Pancreas (tissue), 10 donors: ENCODE results near the gene NOVA1. TPM values are rescaled to one million over a fixed set of nuclear protein-coding genes. Genes with fewer than 3 reads are reported as not detected.

Experiments
- ATAC-seq, 4 donors: fragments of 200-7000 bp; cut with Tn5 transposase; one replicate each; pipeline versions ENCODE4 v1.8.0 to v1.9.1; 2020; ENCODE audit warnings: mild to moderate bottlenecking in 4 of 4, moderate library complexity in 4 of 4
- DNase-seq, 6 donors: peaks; one replicate each; pipeline ENCODE4 v3.0.0-alpha.2; 2020
- FAIRE-seq: peaks from 2 replicates; lab custom pipeline; 2012; peaks lifted over from hg19 to GRCh38; lab: Jason Lieb, UNC
- H3K27ac ChIP-seq, 4 donors: fragments of 200-600 bp; sonication (generic); 1 replicate in 3 of 4; 2 replicates in 1 of 4; pipeline versions ENCODE4 v1.5.0 to v1.8.0; 2020
- H3K27me3 ChIP-seq, 4 donors: fragments of 200-600 bp; one replicate each; pipeline ENCODE4 v1.8.0; 2021
- H3K36me3 ChIP-seq, 3 donors: fragments of 200-600 bp; sonication (generic) in 1 of 3; one replicate each; pipeline versions ENCODE4 v1.5.0 to v1.8.0; 2020 to 2021
- H3K4me1 ChIP-seq, 3 donors: fragments of 200-600 bp; one replicate each; pipeline ENCODE4 v1.8.0; 2021
- H3K4me3 ChIP-seq, 4 donors: fragments of 200-600 bp; sonication (generic) in 2 of 4; one replicate each; pipeline versions ENCODE4 v1.5.0 to v1.8.0; 2020 to 2021
- H3K9me3 ChIP-seq, 4 donors: fragments of 200-600 bp; one replicate each; pipeline ENCODE4 v1.8.0; 2021
- CTCF ChIP-seq, 4 donors: fragments of 200-600 bp; sonication (generic) in 3 of 4; IDR thresholded peaks; one replicate each; pipeline versions ENCODE4 v1.5.0 to v1.8.0; 2021; ENCODE audit warnings: antibody characterized with exemption in 4 of 4
- WGBS, 2 donors: extraction: QIAGEN DNeasy Blood & Tissue Kit; methylation state at CpG; one replicate each; pipeline ENCODE4 v1.1.7; 2013; 5-methylcytosine and 5-hydroxymethylcytosine counted together
- intact Hi-C, 3 donors: fragments of 100-400 bp; cut with DNase I; formaldehyde crosslinking; loops; one replicate each; pipeline versions ENCODE4 v1.11.1 to v1.14.2; 2022
- polyA plus RNA-seq, 2 donors: library from polyadenylated mRNA; stranded (reverse); fragments of 200-250 nt; gene quantifications; one replicate each; pipeline ENCODE4 v1.2.3, GENCODE V29; 2013
- total RNA-seq, 6 donors: library from RNA; stranded (reverse); fragmentation: NEBNext Ultra II Directional in 4 of 6; extraction: Animal tissue kit (Norgen Biotek cat#: 25700) in 4 of 6; gene quantifications; one replicate each; pipeline versions ENCODE4 v1.2.1 to v1.2.4, GENCODE V29; 2021 to 2023
- donor health status: healthy with polysubstance abuse.
- donor health status: DM: no; HTN: no; CAD: no; lungs with moderate emphysema.
- donor health status: DM: no; HTN: no; CAD: no.
- donor health status: control.
- donor health status: control.
- donor health status: Bipolar disorder and iron deficiency.
- donor health status: DM: yes; HTN: yes; CAD: no.
- donor health status: DM: no; HTN: no; CAD: no.
- donor health status: DM: no; HTN: no; CAD: no.
- donor health status: DM: yes; HTN: yes; CAD: no.

NOVA1 gene
- total and polyA plus RNA-seq, 8 donors, result 0.59 to 6.0 (median 2.3) TPM

GRCh38 chr14:26549571-26549970, 48.3 kb downstream of the NOVA1 start:
- no peaks in the 10 kb centered on the region for H3K36me3 ChIP-seq
- H3K4me3 ChIP-seq, result no peak overlapping the region
- no peaks in the 10 kb centered on the region for H3K27me3 ChIP-seq
- no peak for FAIRE-seq
- H3K4me1 ChIP-seq, result peaks cover 0 to 5% (median 0%) of the 10 kb centered on the region in 3 donors
- no peak for TF ChIP-seq CTCF (IDR thresholded peaks at IDR 0.05)
- intact Hi-C loops, result no loop called here
- H3K27ac ChIP-seq, result no peak overlapping the region
- DNase-seq, result no peak
- no peak for ATAC-seq
- WGBS, 2 donors, result 92 to 98% methylated on average over 3 of the region's 3 CpGs
- no peaks in the 10 kb centered on the region for H3K9me3 ChIP-seq

GRCh38 chr14:26548406-26548805, 49.4 kb downstream of the NOVA1 start:
- ATAC-seq (no peak), DNase-seq (no peak), FAIRE-seq (no peak)
- Histone ChIP-seq H3K36me3 (no peaks in the 10 kb centered on the region), H3K4me3 (no peak overlapping the region), H3K4me1 (peaks cover 0 to 5% (median 0%) of the 10 kb centered on the region in 3 donors), H3K9me3 (no peaks in the 10 kb centered on the region), H3K27ac (no peak overlapping the region), H3K27me3 (no peaks in the 10 kb centered on the region)
- intact Hi-C loops, result no loop called here
- no peak for TF ChIP-seq CTCF (IDR thresholded peaks at IDR 0.05)

GRCh38 chr14:26538176-26538575, 59.7 kb downstream of the NOVA1 start:
- TF ChIP-seq CTCF (IDR thresholded peaks at IDR 0.05), result no peak
- Histone ChIP-seq H3K9me3 (no peaks in the 10 kb centered on the region), H3K27me3 (no peaks in the 10 kb centered on the region), H3K4me3 (no peak overlapping the region), H3K4me1 (no peaks in the 10 kb centered on the region), H3K27ac (no peak overlapping the region), H3K36me3 (no peaks in the 10 kb centered on the region)
- ATAC-seq, result no peak
- intact Hi-C loops, result no loop called here
- no peak for DNase-seq
- peak; percentile 26 for FAIRE-seq
- WGBS, 2 donors, result 66 to 77% methylated on average over 1 of the region's 1 CpG

- DNase-seq (no peak), ATAC-seq (no peak), FAIRE-seq (no peak)
- H3K4me1 ChIP-seq, result no peaks in the 10 kb centered on the region
- no peaks in the 10 kb centered on the region for H3K9me3 ChIP-seq
- WGBS, 2 donors, result 45 to 54% methylated on average over 3 of the region's 3 CpGs
- no peaks in the 10 kb centered on the region for H3K36me3 ChIP-seq
- intact Hi-C loops, result no loop called here
- H3K27me3 ChIP-seq, result no peaks in the 10 kb centered on the region
- no peak overlapping the region for H3K27ac ChIP-seq
- H3K4me3 ChIP-seq, result no peak overlapping the region
- no peak for TF ChIP-seq CTCF (IDR thresholded peaks at IDR 0.05)
Measured at GRCh38 chr14:26531894-26532293, 65.9 kb downstream of the NOVA1 start.

GRCh38 chr14:26528415-26529182, 69.2 kb downstream of the NOVA1 start:
- ATAC-seq (peak in 2 of 4 donors; percentile 22 to 25), FAIRE-seq (no peak), DNase-seq (no peak)
- Histone ChIP-seq H3K4me1 (no peaks in the 10 kb centered on the region), H3K4me3 (no peak overlapping the region), H3K36me3 (no peaks in the 10 kb centered on the region), H3K9me3 (no peaks in the 10 kb centered on the region), H3K27ac (no peak overlapping the region), H3K27me3 (no peaks in the 10 kb centered on the region)
- intact Hi-C loops, result no loop called here
- WGBS, 2 donors, result 83 to 85% methylated on average over 7 of the region's 7 CpGs
- no peak for TF ChIP-seq CTCF (IDR thresholded peaks at IDR 0.05)
